HG02642 (cell line): ENCODE data around the gene FITM2.
"Not testable (repeated sequence)": the region's sequence is repeated elsewhere in the genome, so short reads cannot be mapped to it uniquely, and the experiment has no call there.

Experiments
- ATAC-seq: cut with Tn5 transposase; IDR thresholded peaks from one replicate; pipeline ENCODE4 v1.9.1; 2021; ENCODE audit warnings: mild to moderate bottlenecking; ENCODE audit not compliant: unreplicated experiment, poor library complexity

The FITM2 gene, protein sequence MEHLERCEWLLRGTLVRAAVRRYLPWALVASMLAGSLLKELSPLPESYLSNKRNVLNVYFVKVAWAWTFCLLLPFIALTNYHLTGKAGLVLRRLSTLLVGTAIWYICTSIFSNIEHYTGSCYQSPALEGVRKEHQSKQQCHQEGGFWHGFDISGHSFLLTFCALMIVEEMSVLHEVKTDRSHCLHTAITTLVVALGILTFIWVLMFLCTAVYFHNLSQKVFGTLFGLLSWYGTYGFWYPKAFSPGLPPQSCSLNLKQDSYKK

DNA sequence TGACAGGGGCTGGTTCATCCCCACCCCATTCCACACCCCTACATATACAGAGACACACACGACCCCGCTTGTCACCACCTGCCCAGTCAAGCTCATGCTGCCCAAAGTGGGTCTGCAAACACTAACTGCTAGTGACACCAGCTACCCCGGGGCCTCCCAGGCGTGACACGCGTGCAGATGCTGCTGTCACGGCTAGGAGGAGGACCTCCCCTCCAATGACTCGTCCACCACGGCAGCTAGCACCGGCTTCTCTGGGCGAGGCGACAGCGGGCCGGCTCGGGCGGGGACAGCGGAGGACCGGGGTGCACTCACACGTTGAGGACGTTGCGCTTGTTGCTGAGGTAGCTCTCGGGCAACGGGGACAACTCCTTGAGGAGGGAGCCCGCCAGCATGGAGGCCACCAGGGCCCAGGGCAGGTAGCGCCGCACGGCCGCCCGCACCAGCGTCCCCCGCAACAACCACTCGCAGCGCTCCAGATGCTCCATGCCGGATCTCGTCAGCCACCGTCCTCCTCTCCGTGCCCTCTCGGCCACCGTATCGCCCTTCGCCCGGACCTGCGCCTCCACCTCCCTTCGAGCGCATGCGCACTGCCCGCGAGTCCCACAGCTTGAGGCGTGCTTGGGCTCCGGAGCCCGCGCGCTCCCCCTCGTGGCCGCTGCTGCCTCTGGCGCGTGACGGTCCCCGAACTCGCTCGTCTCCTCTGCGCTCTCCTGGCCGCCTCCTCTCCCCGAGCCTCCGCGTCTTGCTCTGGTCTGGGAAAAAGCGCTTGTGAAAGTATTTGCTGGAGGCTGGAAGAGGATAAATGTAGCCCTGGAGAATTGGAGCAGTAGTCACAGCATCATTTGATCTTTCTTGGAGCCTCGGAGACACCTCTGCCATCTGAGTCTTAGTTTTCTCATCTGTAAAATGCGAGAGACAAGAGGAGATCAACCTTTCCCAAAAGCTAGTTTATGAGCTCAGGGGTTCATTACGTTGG, at the start of gene FITM2:
Gene FITM2 (minus strand): TSS at position 539 of the 976 bp plus-strand sequence. CDS start 54 bp downstream, at position 485.
- peak; percentile 93 for ATAC-seq

DNA sequence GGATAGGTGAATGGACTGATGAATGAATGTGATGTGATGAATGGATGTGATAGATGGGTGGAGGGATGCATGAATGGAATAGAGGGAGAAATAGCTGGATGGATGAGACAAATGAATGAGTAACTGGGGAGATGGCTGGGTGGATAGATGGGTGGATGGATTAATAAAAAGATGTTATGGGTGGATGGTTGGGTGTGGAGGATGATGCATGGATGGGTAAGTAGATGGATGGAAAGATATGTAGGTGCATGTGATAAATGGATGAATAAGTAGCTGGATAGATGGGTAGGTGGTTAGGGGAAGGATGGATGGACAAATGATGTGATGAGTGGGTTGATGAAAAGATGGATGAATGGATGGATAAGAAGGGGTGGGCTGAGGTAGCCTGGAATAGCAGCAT, 49.2 kb upstream of the FITM2 start:
- ATAC-seq: no peak

DNA sequence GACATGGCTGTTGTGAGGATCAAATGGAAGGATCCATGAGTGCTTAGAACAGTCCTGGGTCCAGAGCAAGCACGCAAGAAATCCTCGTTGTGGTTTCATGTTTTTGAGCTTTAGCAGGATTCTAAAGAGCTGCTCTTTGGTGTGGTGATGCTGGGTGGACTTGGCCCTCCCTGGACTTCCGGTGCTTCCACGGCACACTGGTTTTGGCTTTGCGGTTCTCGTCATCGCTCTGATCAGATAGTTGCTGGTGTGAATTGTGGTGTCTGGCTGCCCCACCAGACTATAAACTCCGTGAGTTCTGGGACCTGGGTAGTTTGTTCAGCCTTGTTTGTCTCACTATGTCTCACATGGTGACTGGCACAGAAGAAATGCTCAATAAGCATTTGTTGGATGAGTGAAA, 47.8 kb upstream of the FITM2 start:
- no peak for ATAC-seq

DNA sequence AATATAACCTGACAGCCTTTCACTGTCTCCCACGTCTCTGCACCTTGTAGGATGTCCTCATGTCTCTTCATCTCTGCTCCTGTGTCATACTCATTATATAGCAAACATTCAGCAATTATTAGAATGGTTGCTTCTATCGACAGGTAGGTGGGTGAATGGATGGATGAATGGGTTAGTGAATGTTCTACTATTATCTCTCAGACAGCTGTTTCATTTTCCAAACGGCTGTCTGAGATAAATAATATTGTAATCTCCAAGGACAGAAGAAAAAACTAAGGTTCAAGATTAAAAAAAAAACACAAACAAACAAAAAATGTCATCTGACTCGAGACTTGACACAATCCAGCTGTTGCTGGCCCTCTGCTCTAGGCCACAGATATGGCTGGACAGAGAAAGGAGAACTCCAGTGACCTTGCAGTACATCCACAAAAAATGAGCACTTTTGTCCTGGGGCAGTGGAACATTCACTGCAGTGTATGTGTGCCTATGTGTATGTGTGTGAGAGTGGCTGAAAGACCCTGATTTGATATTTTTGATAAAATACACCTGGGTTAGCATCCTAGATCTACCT, 46.6 kb upstream of the FITM2 start:
- ATAC-seq: no peak

DNA sequence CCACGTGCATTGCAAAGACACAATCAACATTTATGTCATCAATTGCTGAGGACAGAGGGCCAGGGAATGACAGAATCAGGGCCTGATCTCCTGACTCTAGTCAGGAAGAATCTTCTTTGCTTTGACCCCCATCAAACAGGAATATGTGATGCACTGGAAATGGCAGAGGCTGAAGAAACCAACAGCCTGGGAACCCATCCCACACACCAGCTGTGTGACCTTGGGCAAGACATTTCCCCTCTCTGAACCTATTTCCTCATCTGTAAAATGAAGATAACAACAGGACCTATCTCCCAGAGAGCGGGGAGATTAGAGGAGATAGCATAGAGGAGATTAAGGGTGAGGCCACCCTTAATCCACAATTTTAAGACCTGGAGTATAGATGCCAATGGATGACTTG, 46.0 kb upstream of the FITM2 start:
- no peak for ATAC-seq

DNA sequence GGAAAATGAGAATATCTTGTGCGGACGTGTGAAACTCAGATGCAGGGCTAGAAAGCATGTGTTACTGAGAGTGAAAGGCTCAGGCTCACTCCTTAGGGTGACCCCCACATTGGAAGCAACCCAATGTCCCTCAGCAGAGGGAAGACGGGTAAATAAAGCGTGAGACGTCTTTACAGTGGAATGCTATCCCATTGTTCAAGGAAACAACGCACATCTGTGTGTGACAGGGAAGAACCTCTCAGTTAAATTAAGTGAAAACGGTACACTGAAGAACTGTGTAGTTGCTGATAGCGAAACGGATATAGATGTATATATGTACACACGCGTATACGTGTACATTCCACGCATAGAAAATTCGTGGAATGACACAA, 45.3 kb upstream of the FITM2 start:
- ATAC-seq: no peak

DNA sequence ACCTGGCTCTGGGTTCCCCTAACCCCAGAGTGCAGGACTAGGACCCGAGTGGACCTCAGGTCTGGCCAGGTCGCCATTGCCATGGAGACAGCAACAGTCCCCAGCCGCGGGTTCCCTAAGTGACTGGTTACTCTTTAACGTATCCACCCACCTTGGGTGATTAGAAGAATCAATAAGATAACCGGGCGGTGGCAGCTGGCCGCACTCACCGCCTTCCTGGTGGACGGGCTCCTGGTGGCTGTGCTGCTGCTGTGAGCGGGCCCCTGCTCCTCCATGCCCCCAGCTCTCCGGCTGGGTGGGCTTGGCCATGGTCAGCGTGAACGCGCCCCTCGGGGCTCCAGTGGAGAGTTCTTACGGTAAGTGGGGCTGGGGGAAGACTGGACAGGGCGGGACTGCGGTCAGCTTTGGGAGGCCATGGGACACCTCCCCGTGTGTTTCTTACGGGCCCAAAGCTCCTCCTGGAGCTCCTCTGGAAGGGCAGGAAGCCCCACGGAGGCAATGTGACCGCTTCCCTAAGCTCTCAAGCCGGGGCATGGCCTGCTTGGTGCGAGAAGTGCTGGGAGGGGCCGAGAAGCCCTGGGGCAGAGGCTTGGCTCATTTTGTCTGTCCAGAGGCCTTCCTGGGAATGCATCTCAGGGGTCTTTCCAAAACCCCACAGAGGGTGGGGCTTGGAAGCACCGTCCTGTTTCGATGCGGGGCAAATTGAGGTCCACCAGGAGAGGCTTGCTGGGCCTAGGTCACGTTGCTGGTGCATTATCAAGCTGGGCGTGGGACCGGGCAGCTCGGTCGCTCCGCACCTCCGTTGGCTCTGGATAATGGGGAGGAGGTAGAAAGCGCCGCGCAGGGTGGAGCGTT, 44.7 kb upstream of the FITM2 start, which contains the start of gene HNF4A:
Gene HNF4A (plus strand): TSS at position 202 of the 855 bp plus-strand sequence. CDS start 106 bp downstream, at position 308.
- ATAC-seq: no peak

DNA sequence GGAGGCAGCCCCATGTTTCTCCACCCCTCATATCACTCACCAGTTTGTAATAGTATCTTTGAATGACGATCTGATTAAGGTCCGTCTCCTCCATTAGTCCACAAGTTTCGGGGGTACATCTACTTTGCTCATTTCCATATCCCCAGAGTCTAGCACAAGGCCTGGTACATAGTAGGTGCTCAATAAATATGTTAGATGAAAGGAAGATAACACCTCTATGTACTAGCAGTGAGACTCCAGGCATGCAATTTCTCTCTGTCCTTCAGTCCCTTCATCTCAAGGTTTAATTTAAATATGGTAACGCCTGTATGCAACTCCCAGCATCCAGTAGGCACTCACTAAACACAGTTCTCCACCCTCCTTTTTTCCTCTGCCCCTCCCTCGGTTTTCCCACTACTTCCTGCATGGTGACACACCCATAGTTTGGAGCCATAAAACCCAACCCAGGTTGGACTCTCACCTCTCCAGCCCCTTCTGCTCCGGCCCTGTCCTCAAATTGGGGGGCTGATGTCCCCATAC, 44.0 kb upstream of the FITM2 start:
- ATAC-seq: no peak

DNA sequence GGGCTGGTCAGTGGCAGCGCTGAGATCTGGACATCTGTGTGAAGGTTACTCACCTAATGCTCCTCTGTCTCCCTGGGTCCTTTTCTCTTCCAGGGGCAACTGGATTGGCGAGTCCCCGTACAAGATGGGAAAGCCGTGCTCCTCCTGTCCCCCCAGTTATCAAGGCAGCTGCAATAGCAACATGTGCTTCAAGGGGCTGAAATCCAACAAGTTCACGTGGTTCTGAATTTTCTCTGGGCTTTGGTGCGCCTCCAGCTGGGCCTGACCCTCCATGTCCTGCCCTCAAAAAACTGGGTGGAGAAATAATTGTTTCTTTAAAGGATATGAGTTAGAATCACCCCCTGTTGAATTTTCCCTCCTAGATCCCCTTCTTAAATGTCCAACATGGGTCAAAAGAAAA, 39.6 kb upstream of the FITM2 start:
- ATAC-seq: no peak

DNA sequence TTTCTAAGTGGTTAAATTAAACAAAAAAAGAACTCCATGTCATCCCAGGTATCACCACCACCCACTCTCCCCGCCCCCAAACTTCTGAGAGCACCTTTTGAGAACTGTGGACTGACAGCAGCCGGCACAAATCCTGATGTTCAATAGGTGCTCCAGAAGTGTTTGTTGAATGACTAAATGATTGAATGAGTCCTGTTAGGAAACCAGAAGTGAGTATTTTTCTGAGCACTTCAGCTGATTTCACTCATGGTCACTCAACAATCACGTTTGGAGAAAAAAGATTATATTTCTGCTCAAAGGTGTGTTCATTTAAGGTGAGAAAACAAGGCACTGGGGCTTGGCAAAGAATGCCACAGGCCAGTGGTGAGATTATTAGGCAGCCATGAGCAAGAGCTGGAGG, 38.3 kb upstream of the FITM2 start:
- ATAC-seq: no peak

DNA sequence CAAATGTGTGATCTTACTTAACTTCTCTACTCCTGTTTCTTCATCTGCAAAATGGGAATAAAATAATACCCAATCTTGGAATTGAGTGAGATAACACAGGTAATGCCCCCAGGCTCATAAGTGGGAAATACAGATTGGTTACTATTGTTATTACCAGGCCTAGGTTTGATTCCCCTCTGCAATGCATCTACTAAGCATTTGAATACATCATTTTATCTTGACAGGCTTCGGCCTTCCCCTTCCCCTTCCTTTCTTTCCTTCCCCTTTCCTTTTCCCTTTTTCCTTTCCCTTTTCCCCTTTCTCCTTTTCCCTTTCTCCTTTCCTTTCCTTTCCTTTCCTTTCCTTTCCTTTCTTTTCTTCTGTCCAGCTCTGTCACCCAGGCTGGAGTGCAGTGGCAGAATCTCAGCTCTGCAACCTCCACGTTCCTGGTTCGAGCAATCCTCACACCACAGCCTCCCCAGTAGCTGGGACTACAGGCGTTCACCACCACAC, 37.2 kb upstream of the FITM2 start:
- no peak for ATAC-seq

DNA sequence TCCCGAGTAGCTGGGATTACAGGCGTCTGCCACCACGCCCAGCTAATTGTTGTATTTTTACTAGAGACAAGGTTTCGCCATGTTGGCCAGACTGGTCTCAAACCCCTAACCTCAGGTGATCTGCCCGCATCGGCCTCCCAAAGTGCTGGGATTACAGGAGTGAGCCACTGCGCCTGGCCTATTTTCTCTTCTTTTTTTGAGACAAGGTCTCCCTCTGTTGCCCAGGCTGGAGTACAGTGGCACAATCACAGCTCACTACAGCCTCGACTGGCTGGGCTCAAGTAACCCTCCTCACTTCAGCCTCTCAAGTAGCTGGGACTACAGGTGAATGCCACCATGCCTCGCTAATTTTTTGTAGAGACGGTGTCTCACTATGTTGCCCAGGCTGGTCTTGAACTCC, 34.9 kb upstream of the FITM2 start:
- ATAC-seq: not testable (repeated sequence)

DNA sequence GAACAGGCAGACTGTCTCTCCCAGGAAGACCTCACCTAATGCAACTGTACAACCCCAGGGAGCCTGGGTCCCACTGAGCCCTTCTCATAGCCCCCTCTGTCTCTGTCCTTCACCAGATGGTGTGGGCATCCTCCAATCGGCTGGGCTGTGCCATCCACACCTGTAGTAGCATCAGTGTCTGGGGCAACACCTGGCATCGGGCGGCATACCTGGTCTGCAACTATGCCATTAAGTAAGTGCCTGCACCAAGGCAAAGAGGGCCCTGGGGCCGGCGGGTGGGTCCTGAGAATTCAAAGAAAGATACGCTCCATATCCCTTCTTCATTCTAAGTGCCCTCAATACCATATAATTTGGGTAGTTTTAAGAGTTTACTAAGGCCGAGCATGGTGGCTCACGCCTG, 34.1 kb upstream of the FITM2 start:
- no peak for ATAC-seq

DNA sequence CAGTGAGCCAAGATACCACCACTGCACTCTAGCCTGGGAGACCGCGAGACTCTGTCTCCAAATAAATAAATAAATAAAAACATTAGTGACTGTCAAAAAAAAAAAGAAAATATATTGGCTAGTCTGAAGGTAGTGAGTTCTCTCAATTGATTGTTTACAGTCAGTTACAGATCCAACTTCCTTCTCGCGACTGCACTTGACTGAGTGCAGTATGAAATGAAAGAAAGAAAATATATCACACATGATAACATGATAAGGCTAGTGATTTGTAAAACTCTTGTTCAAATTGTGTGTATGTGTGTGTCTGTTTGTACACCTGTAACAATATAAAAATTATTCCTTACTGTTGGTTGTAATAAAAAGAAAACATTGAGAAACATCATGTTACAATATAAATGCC, 33.7 kb upstream of the FITM2 start:
- ATAC-seq: no peak

DNA sequence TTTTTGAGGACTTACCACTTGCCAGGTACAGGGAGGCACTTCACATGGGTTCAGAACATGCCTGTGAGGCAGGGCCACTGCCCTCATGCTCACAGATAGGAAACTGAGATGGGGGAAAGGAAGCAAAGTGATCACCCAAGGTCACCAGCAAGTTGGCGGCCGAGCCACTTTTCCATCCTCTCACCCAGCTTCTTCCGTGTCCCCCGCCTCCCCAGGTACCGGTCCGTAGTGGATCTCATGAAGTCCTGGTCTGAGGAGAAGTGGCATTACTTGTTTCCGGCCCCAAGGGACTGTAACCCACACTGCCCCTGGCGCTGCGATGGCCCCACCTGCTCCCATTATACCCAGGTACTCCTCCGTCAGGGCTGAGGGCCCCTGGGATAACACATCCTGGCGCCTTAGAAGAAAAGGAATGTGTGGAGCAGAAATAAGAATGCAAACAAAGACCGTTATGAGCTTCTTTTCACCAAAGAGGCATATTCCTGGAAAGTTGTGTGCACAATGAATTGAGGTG, 32.2 kb upstream of the FITM2 start:
- ATAC-seq: no peak

DNA sequence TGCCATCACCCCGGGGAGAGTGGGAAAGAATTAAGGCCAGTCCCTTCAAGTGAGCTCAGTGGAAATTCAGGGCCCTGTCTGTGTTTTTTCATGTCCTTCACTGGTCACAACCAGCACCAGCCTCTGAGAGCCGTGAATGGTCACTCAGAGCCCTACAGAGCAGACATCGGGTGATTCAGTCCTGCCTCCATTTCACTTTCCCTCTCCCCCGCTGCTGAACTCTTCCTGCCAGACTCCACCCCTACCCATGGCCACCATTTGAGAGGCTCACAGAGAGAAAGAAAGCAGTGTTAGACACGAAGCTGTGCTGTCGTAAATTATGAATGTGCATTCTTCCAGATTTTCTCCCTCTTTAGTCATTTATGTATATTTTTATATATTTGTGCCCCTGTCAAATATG, 31.2 kb upstream of the FITM2 start:
- ATAC-seq: no peak

DNA sequence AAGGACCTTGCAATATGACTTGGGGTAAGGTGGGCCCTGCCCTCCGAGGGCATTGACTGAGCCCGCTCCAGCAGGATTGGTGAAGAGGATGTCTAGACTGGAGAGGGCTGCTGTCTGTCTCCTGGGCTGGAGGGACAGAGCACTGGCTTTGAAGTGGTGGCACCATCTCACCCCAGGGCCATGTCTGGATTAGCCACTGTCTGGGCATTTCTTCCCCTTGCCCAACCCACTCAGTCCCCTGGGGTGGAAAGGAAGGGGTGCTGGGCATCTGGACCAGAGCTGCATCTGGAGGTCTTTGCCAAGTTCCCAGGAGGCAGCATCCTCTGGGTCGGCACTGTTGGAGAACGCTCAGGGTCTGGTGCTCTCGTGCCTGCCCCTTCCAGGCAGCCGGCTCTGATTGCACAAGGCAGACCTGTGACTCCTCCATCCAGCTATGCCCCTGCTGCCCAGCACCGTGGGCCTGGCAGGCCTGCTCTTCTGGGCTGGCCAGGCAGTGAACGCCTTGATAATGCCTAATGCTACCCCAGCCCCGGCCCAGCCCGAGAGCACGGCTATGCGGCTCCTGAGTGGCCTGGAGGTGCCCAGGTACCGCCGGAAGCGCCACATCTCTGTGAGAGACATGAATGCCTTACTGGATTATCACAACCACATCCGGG, 25.9 kb upstream of the FITM2 start, which contains the start of gene R3HDML:
Gene R3HDML (plus strand): TSS at position 319 of the 656 bp plus-strand sequence. CDS start 115 bp downstream, at position 434.
- no peak for ATAC-seq

DNA sequence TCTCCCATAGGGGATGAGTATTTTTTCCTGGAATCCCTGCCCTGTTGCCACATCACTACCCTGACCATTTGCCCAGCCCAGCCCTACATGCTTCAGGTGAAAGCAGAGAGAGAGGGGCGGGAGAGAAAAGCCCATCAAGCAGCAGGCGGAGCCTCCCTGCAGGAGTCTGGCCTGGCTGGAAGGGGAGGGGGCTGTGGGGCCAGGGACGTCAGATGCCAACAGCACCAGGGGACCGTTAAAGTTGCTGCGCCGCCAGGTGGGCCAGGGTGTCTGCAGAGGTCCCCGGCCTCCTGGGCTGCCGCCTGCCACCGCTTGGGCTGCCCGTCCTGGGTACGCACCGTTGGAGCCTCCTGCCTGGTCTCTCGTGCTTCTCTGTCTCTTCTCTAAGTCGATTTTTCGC, 25.1 kb upstream of the FITM2 start:
- no peak for ATAC-seq

DNA sequence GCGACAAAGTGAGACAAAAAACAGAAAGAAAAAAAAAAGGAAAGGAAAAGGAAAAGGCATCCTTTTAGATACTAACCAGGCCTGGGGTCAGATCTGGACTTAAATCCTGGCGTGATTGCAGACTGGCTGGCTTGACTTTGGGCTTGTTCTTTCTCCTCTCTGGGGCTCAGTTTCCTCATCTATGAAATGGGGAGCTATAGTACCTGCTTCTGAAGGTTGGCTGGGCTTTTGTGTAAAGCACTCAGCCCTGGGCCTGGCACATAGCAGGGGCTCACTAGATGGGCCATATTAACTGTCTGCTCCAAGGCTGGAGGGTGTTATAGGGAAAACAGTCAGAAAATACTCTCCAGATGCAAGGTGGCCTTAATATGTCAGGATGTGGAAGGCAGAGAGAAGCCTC, 24.7 kb upstream of the FITM2 start:
- no peak for ATAC-seq
